Measurements from ENCODE around the gene GARNL3.

GARNL3 gene

GRCh38 chr9:127428348-127428747, 163.8 kb downstream of the GARNL3 start:
- TF ChIP-seq POLR2AphosphoS5 (IDR thresholded peaks at IDR 0.05; ENCODE audit: low read depth, low read length) (no peak), SIN3A (IDR thresholded peaks at IDR 0.05; ENCODE audit: borderline replicate concordance, insufficient read depth, low read length) (no peak), FOXP2 (optimal IDR thresholded peaks at IDR 0.05; ENCODE audit: borderline replicate concordance, extremely low read depth, extremely low read length, insufficient read depth) (no peak), TAF1 (IDR thresholded peaks at IDR 0.05; ENCODE audit: borderline replicate concordance, insufficient read depth, low read length) (no peak), REST (IDR thresholded peaks at IDR 0.05; ENCODE audit: insufficient read depth in 1 of 2, low read depth in 2 of 2, low read length in 2 of 2) (no peak)

- TF ChIP-seq REST (IDR thresholded peaks at IDR 0.05; ENCODE audit: insufficient read depth in 1 of 2, low read depth in 2 of 2, low read length in 2 of 2) (no peak), SIN3A (IDR thresholded peaks at IDR 0.05; ENCODE audit: borderline replicate concordance, insufficient read depth, low read length) (no peak), FOXP2 (optimal IDR thresholded peaks at IDR 0.05; ENCODE audit: borderline replicate concordance, extremely low read depth, extremely low read length, insufficient read depth) (no peak), POLR2AphosphoS5 (IDR thresholded peaks at IDR 0.05; ENCODE audit: low read depth, low read length) (no peak), TAF1 (IDR thresholded peaks at IDR 0.05; ENCODE audit: borderline replicate concordance, insufficient read depth, low read length) (no peak)
Observed at GRCh38 chr9:127430415-127430814, 165.8 kb downstream of the GARNL3 start.

GRCh38 chr9:127437497-127438264, 173.1 kb downstream of the GARNL3 start:
- TF ChIP-seq SIN3A (IDR thresholded peaks at IDR 0.05; ENCODE audit: borderline replicate concordance, insufficient read depth, low read length) (no peak), FOXP2 (optimal IDR thresholded peaks at IDR 0.05; ENCODE audit: borderline replicate concordance, extremely low read depth, extremely low read length, insufficient read depth) (no peak), POLR2AphosphoS5 (IDR thresholded peaks at IDR 0.05; ENCODE audit: low read depth, low read length) (no peak), TAF1 (IDR thresholded peaks at IDR 0.05; ENCODE audit: borderline replicate concordance, insufficient read depth, low read length) (no peak), REST (IDR thresholded peaks at IDR 0.05; ENCODE audit: insufficient read depth in 1 of 2, low read depth in 2 of 2, low read length in 2 of 2) (no peak)

GRCh38 chr9:127438394-127438793, 173.8 kb downstream of the GARNL3 start:
- no peak for TF ChIP-seq POLR2AphosphoS5 (IDR thresholded peaks at IDR 0.05; ENCODE audit: low read depth, low read length)
- TF ChIP-seq TAF1 (IDR thresholded peaks at IDR 0.05; ENCODE audit: borderline replicate concordance, insufficient read depth, low read length) = no peak
- no peak for TF ChIP-seq SIN3A (IDR thresholded peaks at IDR 0.05; ENCODE audit: borderline replicate concordance, insufficient read depth, low read length)
- no peak for TF ChIP-seq FOXP2 (optimal IDR thresholded peaks at IDR 0.05; ENCODE audit: borderline replicate concordance, extremely low read depth, extremely low read length, insufficient read depth)
- no peak for TF ChIP-seq REST (IDR thresholded peaks at IDR 0.05; ENCODE audit: insufficient read depth in 1 of 2, low read depth in 2 of 2, low read length in 2 of 2)

All from PFSK-1 (cell line).